HFFc6 (cell line): ENCODE data around the gene SF3B1. TPM values are rescaled to one million over a fixed set of nuclear protein-coding genes. Genes with fewer than 3 reads are reported as not detected.

Experiments
- DNase-seq: peaks from one replicate; pipeline ENCODE4 v3.0.0-alpha.2; 2018
- H3K27ac Mint-ChIP-seq: 2 replicates; pipeline ENCODE4 v1.8.0; 2020; ENCODE audit warnings: mild to moderate bottlenecking, mixed read lengths
- H3K27me3 Mint-ChIP-seq: 2 replicates; pipeline ENCODE4 v1.8.0; 2021; ENCODE audit warnings: mild to moderate bottlenecking, moderate library complexity, mixed read lengths; ENCODE audit not compliant: insufficient read depth
- H3K36me3 Mint-ChIP-seq: 2 replicates; pipeline ENCODE4 v1.8.0; 2021; ENCODE audit warnings: low read depth, mixed read lengths
- H3K4me1 Mint-ChIP-seq: 2 replicates; pipeline ENCODE4 v1.8.0; 2020; ENCODE audit warnings: low read depth, mixed read lengths
- H3K4me3 Mint-ChIP-seq: 2 replicates; pipeline ENCODE4 v1.8.0; 2020; ENCODE audit warnings: mild to moderate bottlenecking, moderate library complexity, mixed read lengths
- H3K9me3 Mint-ChIP-seq: 2 replicates; pipeline ENCODE4 v1.8.0; 2020; ENCODE audit warnings: mild to moderate bottlenecking, mixed read lengths
- total RNA-seq, 6 experiments: library from RNA; stranded (reverse); fragmentation: NEBNext Ultra II Directional; extraction: Animal tissue kit (Norgen Biotek cat#: 25700); gene quantifications; 2 replicates in 1 of 6; 3 replicates in 5 of 6; pipeline ENCODE4 v1.2.3, GENCODE V29; 2021
- TF ChIP-seq, protein P1 (sequence below): fragments of 200-600 bp; sonication (generic); IDR thresholded peaks from 2 replicates; pipeline ENCODE4 v1.5.0; 2021; ENCODE audit warnings: antibody characterized with exemption, mild to moderate bottlenecking

SF3B1 gene
- total RNA-seq, 6 experiments from 2014 or later: 158 to 189 (median 175) TPM

- no peak overlapping the region for H3K4me3 Mint-ChIP-seq
- peaks cover 67% of the 10 kb centered on the region for H3K36me3 Mint-ChIP-seq
- DNase-seq: no peak
- H3K27ac Mint-ChIP-seq: no peak overlapping the region
- peaks cover 39% of the 10 kb centered on the region for H3K4me1 Mint-ChIP-seq
- no peaks in the 10 kb centered on the region for H3K9me3 Mint-ChIP-seq
- TF ChIP-seq, protein P1, sequence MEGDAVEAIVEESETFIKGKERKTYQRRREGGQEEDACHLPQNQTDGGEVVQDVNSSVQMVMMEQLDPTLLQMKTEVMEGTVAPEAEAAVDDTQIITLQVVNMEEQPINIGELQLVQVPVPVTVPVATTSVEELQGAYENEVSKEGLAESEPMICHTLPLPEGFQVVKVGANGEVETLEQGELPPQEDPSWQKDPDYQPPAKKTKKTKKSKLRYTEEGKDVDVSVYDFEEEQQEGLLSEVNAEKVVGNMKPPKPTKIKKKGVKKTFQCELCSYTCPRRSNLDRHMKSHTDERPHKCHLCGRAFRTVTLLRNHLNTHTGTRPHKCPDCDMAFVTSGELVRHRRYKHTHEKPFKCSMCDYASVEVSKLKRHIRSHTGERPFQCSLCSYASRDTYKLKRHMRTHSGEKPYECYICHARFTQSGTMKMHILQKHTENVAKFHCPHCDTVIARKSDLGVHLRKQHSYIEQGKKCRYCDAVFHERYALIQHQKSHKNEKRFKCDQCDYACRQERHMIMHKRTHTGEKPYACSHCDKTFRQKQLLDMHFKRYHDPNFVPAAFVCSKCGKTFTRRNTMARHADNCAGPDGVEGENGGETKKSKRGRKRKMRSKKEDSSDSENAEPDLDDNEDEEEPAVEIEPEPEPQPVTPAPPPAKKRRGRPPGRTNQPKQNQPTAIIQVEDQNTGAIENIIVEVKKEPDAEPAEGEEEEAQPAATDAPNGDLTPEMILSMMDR: no peak
- H3K27me3 Mint-ChIP-seq: peaks cover 1% of the 10 kb centered on the region
Observed at GRCh38 chr2:197398913-197399312, 35.9 kb downstream of the SF3B1 start.

GRCh38 chr2:197391220-197391717 is 43.6 kb downstream of the SF3B1 start:
- Mint-ChIP-seq H3K36me3 (peaks cover 17% of the 10 kb centered on the region), H3K27ac (no peak overlapping the region), H3K27me3 (peaks cover 2% of the 10 kb centered on the region; the same call in 1 of the 2 replicates), H3K4me1 (no peaks in the 10 kb centered on the region), H3K9me3 (no peaks in the 10 kb centered on the region), H3K4me3 (no peak overlapping the region)
- TF ChIP-seq, protein P1: no peak
- DNase-seq: no peak

- TF ChIP-seq, protein P1: no peak
- Mint-ChIP-seq H3K4me3 (no peak overlapping the region), H3K9me3 (no peaks in the 10 kb centered on the region), H3K27me3 (peaks cover 2% of the 10 kb centered on the region; the same call in 1 of the 2 replicates), H3K36me3 (peaks cover 6% of the 10 kb centered on the region; the same call in 1 of the 2 replicates), H3K4me1 (no peaks in the 10 kb centered on the region), H3K27ac (no peak overlapping the region)
- no peak for DNase-seq
Observed at GRCh38 chr2:197388866-197389587, 45.8 kb downstream of the SF3B1 start.

GRCh38 chr2:197387179-197387578 is 47.6 kb downstream of the SF3B1 start:
- no peak for DNase-seq
- Mint-ChIP-seq H3K27me3 (peaks cover 2% of the 10 kb centered on the region; the same call in 1 of the 2 replicates), H3K4me1 (no peaks in the 10 kb centered on the region), H3K4me3 (no peak overlapping the region), H3K36me3 (peaks cover 6% of the 10 kb centered on the region; the same call in 1 of the 2 replicates), H3K9me3 (no peaks in the 10 kb centered on the region), H3K27ac (no peak overlapping the region)
- TF ChIP-seq, protein P1: no peak

DNA sequence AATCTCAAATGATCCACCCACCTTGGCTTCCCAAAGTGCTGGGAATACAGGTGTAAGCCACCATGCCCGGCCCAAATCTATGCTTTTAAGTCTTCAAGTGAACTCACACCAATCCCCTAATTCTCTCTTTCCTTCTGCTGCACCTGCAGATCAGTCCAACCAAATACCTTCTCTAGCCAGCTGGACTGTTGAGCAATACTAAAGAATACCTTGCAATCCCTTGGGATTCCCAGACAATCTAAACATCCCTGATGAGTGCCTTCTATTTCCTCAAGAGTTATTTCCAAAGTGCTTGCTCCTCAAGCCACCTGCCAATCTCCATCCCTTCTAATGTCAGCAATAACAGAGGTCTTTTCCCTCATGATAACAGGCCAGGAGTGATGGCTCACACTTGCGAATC is 48.6 kb downstream of the SF3B1 start:
- Mint-ChIP-seq H3K4me1 (no peaks in the 10 kb centered on the region), H3K4me3 (no peak overlapping the region; the same call in 1 of the 2 replicates), H3K27me3 (peaks cover 2% of the 10 kb centered on the region; the same call in 1 of the 2 replicates), H3K9me3 (no peaks in the 10 kb centered on the region), H3K27ac (no peak overlapping the region), H3K36me3 (peaks cover 6% of the 10 kb centered on the region; the same call in 1 of the 2 replicates)
- DNase-seq: no peak
- TF ChIP-seq, protein P1: no peak
